HUES6 (cell line): Measurements from ENCODE around the gene NINJ2.
A peak's percentile ranks its signal among the peaks of the same experiment; 100 is the strongest.
"Not testable (repeated sequence)": the region's sequence is repeated elsewhere in the genome, so short reads cannot be mapped to it uniquely, and the experiment has no call there.

ENCODE experiments used
- H3K27ac ChIP-seq: 2 replicates; pipeline ENCODE4 v1.7.0; 2013; ENCODE audit warnings: low read depth, mild to moderate bottlenecking, low read length, inconsistent platforms
- H3K27me3 ChIP-seq: 2 replicates; pipeline ENCODE4 v1.6.1; 2013; ENCODE audit warnings: low read length; ENCODE audit not compliant: control insufficient read depth, insufficient read depth
- H3K36me3 ChIP-seq: 2 replicates; pipeline ENCODE4 v1.6.1; 2013; ENCODE audit warnings: low read length; ENCODE audit not compliant: control insufficient read depth, insufficient read depth
- H3K4me1 ChIP-seq: 2 replicates; pipeline ENCODE4 v1.6.1; 2013; ENCODE audit warnings: low read length; ENCODE audit not compliant: control insufficient read depth, insufficient read depth
- H3K4me3 ChIP-seq: 2 replicates; pipeline ENCODE4 v1.5.1; 2013; ENCODE audit warnings: low read depth, low read length
- H3K9ac ChIP-seq: one replicate; pipeline ENCODE4 v1.6.1; 2013; ENCODE audit warnings: mild to moderate bottlenecking, low read length
- H3K9me3 ChIP-seq: 2 replicates; pipeline ENCODE4 v1.6.1; 2013; ENCODE audit warnings: low read depth, low read length; ENCODE audit not compliant: control insufficient read depth, insufficient read depth

Gene NINJ2

GRCh38 chr12:638953-639557 is 24.2 kb downstream of the NINJ2 start:
- Histone ChIP-seq H3K9ac (no peak overlapping the region), H3K36me3 (no peaks in the 10 kb centered on the region), H3K4me1 (peaks cover 10% of the 10 kb centered on the region), H3K4me3 (no peak overlapping the region), H3K9me3 (no peaks in the 10 kb centered on the region), H3K27me3 (no peaks in the 10 kb centered on the region), H3K27ac (no peak overlapping the region)

GRCh38 chr12:636632-637031 is 26.6 kb downstream of the NINJ2 start:
- Histone ChIP-seq H3K4me3 (no peak overlapping the region), H3K27me3 (no peaks in the 10 kb centered on the region), H3K27ac (no peak overlapping the region), H3K36me3 (no peaks in the 10 kb centered on the region), H3K9ac (no peak overlapping the region), H3K9me3 (no peaks in the 10 kb centered on the region), H3K4me1 (peaks cover 15% of the 10 kb centered on the region)

- Histone ChIP-seq H3K9me3 (no peaks in the 10 kb centered on the region), H3K27me3 (no peaks in the 10 kb centered on the region), H3K4me1 (peaks cover 34% of the 10 kb centered on the region), H3K4me3 (no peak overlapping the region), H3K27ac (no peak overlapping the region), H3K9ac (no peak overlapping the region), H3K36me3 (no peaks in the 10 kb centered on the region)
Observed at GRCh38 chr12:633731-634130, 29.5 kb downstream of the NINJ2 start.

GRCh38 chr12:632102-632696 is 31.0 kb downstream of the NINJ2 start:
- peaks cover 47% of the 10 kb centered on the region for H3K4me1 ChIP-seq
- peak overlapping the region; percentile 88 for H3K27ac ChIP-seq
- peak overlapping the region; percentile 9; the same call in 1 of the 2 replicates for H3K4me3 ChIP-seq
- peak overlapping the region; percentile 51 for H3K9ac ChIP-seq
- H3K9me3 ChIP-seq = no peaks in the 10 kb centered on the region
- H3K27me3 ChIP-seq = no peaks in the 10 kb centered on the region
- no peaks in the 10 kb centered on the region for H3K36me3 ChIP-seq

- Histone ChIP-seq H3K27ac (peak overlapping the region; percentile 4; the same call in 1 of the 2 replicates), H3K36me3 (no peaks in the 10 kb centered on the region), H3K9ac (peak overlapping the region; percentile 82), H3K4me1 (peaks cover 47% of the 10 kb centered on the region), H3K4me3 (peak overlapping the region; percentile 22; the same call in 1 of the 2 replicates), H3K27me3 (no peaks in the 10 kb centered on the region), H3K9me3 (no peaks in the 10 kb centered on the region)
Observed at GRCh38 chr12:630656-631632, 32.3 kb downstream of the NINJ2 start.

GRCh38 chr12:628742-629078 is 34.5 kb downstream of the NINJ2 start:
- not testable (repeated sequence) for H3K4me3 ChIP-seq, H3K27me3 ChIP-seq, H3K27ac ChIP-seq, H3K9ac ChIP-seq, H3K9me3 ChIP-seq, H3K36me3 ChIP-seq
- H3K4me1 ChIP-seq = peaks cover 49% of the 10 kb centered on the region

GRCh38 chr12:627863-628741 is 35.1 kb downstream of the NINJ2 start:
- Histone ChIP-seq H3K27me3 (no peaks in the 10 kb centered on the region), H3K9ac (no peak overlapping the region), H3K36me3 (no peaks in the 10 kb centered on the region), H3K4me3 (no peak overlapping the region), H3K4me1 (peaks cover 55% of the 10 kb centered on the region), H3K9me3 (no peaks in the 10 kb centered on the region), H3K27ac (no peak overlapping the region)

- no peaks in the 10 kb centered on the region for H3K36me3 ChIP-seq
- no peak overlapping the region for H3K9ac ChIP-seq
- H3K9me3 ChIP-seq = no peaks in the 10 kb centered on the region
- peaks cover 55% of the 10 kb centered on the region for H3K4me1 ChIP-seq
- H3K27ac ChIP-seq = no peak overlapping the region
- H3K4me3 ChIP-seq = no peak overlapping the region
- no peaks in the 10 kb centered on the region for H3K27me3 ChIP-seq
Observed at GRCh38 chr12:627285-627684, 36.0 kb downstream of the NINJ2 start.

- H3K9ac ChIP-seq = no peak overlapping the region
- no peak overlapping the region for H3K4me3 ChIP-seq
- peaks cover 46% of the 10 kb centered on the region for H3K4me1 ChIP-seq
- H3K36me3 ChIP-seq = no peaks in the 10 kb centered on the region
- H3K27ac ChIP-seq = no peak overlapping the region
- no peaks in the 10 kb centered on the region for H3K9me3 ChIP-seq
- no peaks in the 10 kb centered on the region for H3K27me3 ChIP-seq
Observed at GRCh38 chr12:625998-626397, 37.2 kb downstream of the NINJ2 start.

- Histone ChIP-seq H3K4me3 (no peak overlapping the region), H3K27ac (no peak overlapping the region), H3K9me3 (no peaks in the 10 kb centered on the region), H3K36me3 (no peaks in the 10 kb centered on the region), H3K4me1 (peaks cover 31% of the 10 kb centered on the region), H3K9ac (no peak overlapping the region), H3K27me3 (no peaks in the 10 kb centered on the region)
Observed at GRCh38 chr12:623865-624372, 39.3 kb downstream of the NINJ2 start.
